GM23338 (cell line): Measurements from ENCODE around the gene ENOX1.

Experiments
- EZH2 ChIP-seq: fragments of 200-600 bp; sonication (generic); IDR thresholded peaks from one replicate; pipeline ENCODE4 v1.8.0; 2017; ENCODE audit warnings: antibody characterized with exemption, mild to moderate bottlenecking, low read depth; ENCODE audit not compliant: unreplicated experiment
- TF ChIP-seq, protein P1 (sequence below), 2 experiments: fragments of 200-600 bp in 1 of 2; sonication (generic) in 1 of 2; conservative IDR thresholded peaks; 2 replicates each; pipeline versions ENCODE4 v1.5.1 to v1.6.1; 2016 to 2017; ENCODE audit warnings: antibody characterized with exemption in 2 of 2, low read depth in 2 of 2, mild to moderate bottlenecking in 2 of 2, moderate library complexity in 1 of 2

DNA sequence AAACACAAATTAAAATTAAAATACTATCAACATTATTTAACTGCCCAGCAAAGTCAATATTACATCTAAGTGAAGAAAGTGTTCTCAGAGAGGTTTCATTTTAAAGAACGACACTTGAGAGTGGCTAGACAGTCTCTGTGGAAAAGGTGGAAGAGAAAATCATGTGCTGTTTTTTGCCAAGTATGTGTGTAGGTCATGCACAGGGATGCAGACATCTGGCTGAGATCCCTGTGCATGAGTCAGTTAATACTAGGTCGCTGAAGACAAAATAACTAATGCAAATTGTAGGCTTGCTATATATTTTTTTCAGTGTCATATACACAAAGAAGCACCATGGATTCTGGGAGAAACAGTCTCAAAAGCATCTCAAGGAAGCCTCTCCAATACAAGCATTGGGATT, 44.3 kb upstream of the ENOX1 start:
- TF ChIP-seq, protein P1, sequence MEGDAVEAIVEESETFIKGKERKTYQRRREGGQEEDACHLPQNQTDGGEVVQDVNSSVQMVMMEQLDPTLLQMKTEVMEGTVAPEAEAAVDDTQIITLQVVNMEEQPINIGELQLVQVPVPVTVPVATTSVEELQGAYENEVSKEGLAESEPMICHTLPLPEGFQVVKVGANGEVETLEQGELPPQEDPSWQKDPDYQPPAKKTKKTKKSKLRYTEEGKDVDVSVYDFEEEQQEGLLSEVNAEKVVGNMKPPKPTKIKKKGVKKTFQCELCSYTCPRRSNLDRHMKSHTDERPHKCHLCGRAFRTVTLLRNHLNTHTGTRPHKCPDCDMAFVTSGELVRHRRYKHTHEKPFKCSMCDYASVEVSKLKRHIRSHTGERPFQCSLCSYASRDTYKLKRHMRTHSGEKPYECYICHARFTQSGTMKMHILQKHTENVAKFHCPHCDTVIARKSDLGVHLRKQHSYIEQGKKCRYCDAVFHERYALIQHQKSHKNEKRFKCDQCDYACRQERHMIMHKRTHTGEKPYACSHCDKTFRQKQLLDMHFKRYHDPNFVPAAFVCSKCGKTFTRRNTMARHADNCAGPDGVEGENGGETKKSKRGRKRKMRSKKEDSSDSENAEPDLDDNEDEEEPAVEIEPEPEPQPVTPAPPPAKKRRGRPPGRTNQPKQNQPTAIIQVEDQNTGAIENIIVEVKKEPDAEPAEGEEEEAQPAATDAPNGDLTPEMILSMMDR (conservative IDR thresholded peaks at IDR 0.05; ENCODE audit: low read depth in 2 of 2): no peak
- TF ChIP-seq EZH2: no peak
